H54 (cell line): ENCODE data around the gene CHRNA5.
"Not testable (repeated sequence)": the region's sequence is repeated elsewhere in the genome, so short reads cannot be mapped to it uniquely, and the experiment has no call there.

Source experiments
- DNase-seq: peaks from one replicate; pipeline ENCODE4 v3.0.0; 2011; ENCODE audit warnings: low spot score, mixed read lengths; ENCODE audit not compliant: insufficient read length
- FAIRE-seq: peaks from 3 replicates; lab custom pipeline; 2011; peaks lifted over from hg19 to GRCh38; lab: Jason Lieb, UNC
- POLR2A ChIP-seq: IDR thresholded peaks from 2 replicates; pipeline ENCODE4 v1.6.1; 2011; ENCODE audit warnings: low read depth, mild to moderate bottlenecking, low read length

CHRNA5 gene

GRCh38 chr15:78565097-78565950 is at the start of gene CHRNA5:
CHRNA5 (plus strand) TSS chr15:78565520; CDS start chr15:78565720, 200 bp downstream.
- FAIRE-seq (peak; percentile 11), DNase-seq (peak; percentile 68)
- TF ChIP-seq POLR2A: peak; percentile 94

- not testable (repeated sequence) for DNase-seq, FAIRE-seq
These were observed 45.3 kb upstream of the CHRNA5 start for GRCh38 chr15:78520035-78520434.

- TF ChIP-seq POLR2A: no peak
- no peak for FAIRE-seq
- DNase-seq: no peak
These were observed 41.1 kb upstream of the CHRNA5 start for GRCh38 chr15:78524230-78524629.

- FAIRE-seq: no peak
- TF ChIP-seq POLR2A: no peak
- no peak for DNase-seq
These were observed 38.0 kb upstream of the CHRNA5 start for GRCh38 chr15:78527325-78527724.

GRCh38 chr15:78533331-78533730 is 32.0 kb upstream of the CHRNA5 start:
- FAIRE-seq (no peak), DNase-seq (no peak)
- no peak for TF ChIP-seq POLR2A

- TF ChIP-seq POLR2A: no peak
- FAIRE-seq (no peak), DNase-seq (no peak)
These were observed 29.2 kb upstream of the CHRNA5 start for GRCh38 chr15:78536134-78536533.

- no peak for TF ChIP-seq POLR2A
- no peak for FAIRE-seq
- no peak for DNase-seq
These were observed 27.9 kb upstream of the CHRNA5 start for GRCh38 chr15:78537266-78537905.

GRCh38 chr15:78538358-78538757 is 27.0 kb upstream of the CHRNA5 start:
- no peak for TF ChIP-seq POLR2A
- DNase-seq: no peak
- no peak for FAIRE-seq

GRCh38 chr15:78539464-78540140 is 25.7 kb upstream of the CHRNA5 start:
- not testable (repeated sequence) for FAIRE-seq, DNase-seq

- DNase-seq: peak; percentile 70
- FAIRE-seq: no peak
- peak; percentile 85 for TF ChIP-seq POLR2A
These were observed 25.0 kb upstream of the CHRNA5 start, which contains the start of gene PSMA4 for GRCh38 chr15:78540141-78540870. PSMA4 (plus strand) TSS chr15:78540444; CDS start chr15:78541928, 1,484 bp downstream.

GRCh38 chr15:78540871-78541743 is 24.2 kb upstream of the CHRNA5 start:
- no peak for DNase-seq
- FAIRE-seq: no peak
- no peak for TF ChIP-seq POLR2A

- FAIRE-seq (no peak), DNase-seq (no peak)
- no peak for TF ChIP-seq POLR2A
These were observed 23.6 kb upstream of the CHRNA5 start for GRCh38 chr15:78541744-78542034.

GRCh38 chr15:78542647-78543046 is 22.7 kb upstream of the CHRNA5 start:
- no peak for FAIRE-seq
- TF ChIP-seq POLR2A: no peak
- DNase-seq: no peak

GRCh38 chr15:78550194-78550593 is 15.1 kb upstream of the CHRNA5 start:
- FAIRE-seq (no peak), DNase-seq (no peak)
- no peak for TF ChIP-seq POLR2A
